Neural cell (in vitro differentiated cells): ENCODE results near the gene AREG. TPM values are rescaled to one million over a fixed set of nuclear protein-coding genes. Genes with fewer than 3 reads are reported as not detected.

Source experiments
- H2AFZ ChIP-seq: fragments of 200-600, 300-800 bp; sonication (generic), shearing (Covaris generic); 2 replicates; pipeline ENCODE4 v1.6.0; 2014; ENCODE audit warnings: low read depth, mild to moderate bottlenecking, antibody characterized with exemption, low read length, moderate library complexity
- H3F3A ChIP-seq: fragments of 200-600 bp; shearing (Covaris generic); 2 replicates; pipeline ENCODE4 v1.6.1; 2016; ENCODE audit warnings: mild to moderate bottlenecking, moderate library complexity, mixed read lengths, antibody characterized with exemption, low read length; ENCODE audit not compliant: insufficient read depth, poor library complexity, severe bottlenecking
- H3K27ac ChIP-seq: fragments of 200-600, 300-800 bp; sonication (generic), shearing (Covaris generic); 2 replicates; pipeline ENCODE4 v1.5.1; 2014; ENCODE audit warnings: mild to moderate bottlenecking, low read length, moderate library complexity
- H3K27me3 ChIP-seq: fragments of 300-800, 200-600 bp; sonication (generic), shearing (Covaris generic); 2 replicates; pipeline ENCODE4 v1.6.0; 2014; ENCODE audit warnings: mild to moderate bottlenecking, low read depth, low read length, moderate library complexity; ENCODE audit not compliant: insufficient read depth
- H3K36me3 ChIP-seq: fragments of 300-800, 200-600 bp; sonication (generic), shearing (Covaris generic); 2 replicates; pipeline ENCODE4 v1.5.1; 2014; ENCODE audit warnings: mild to moderate bottlenecking, antibody characterized with exemption, low read length, moderate library complexity; ENCODE audit not compliant: insufficient read depth
- H3K4me2 ChIP-seq: fragments of 300-800, 200-600 bp; sonication (generic), shearing (Covaris generic); 2 replicates; pipeline ENCODE4 v1.6.0; 2014; ENCODE audit warnings: mild to moderate bottlenecking, low read length
- H3K4me3 ChIP-seq: fragments of 300-800, 200-600 bp; sonication (generic), shearing (Covaris generic); 2 replicates; pipeline ENCODE4 v1.5.1; 2014; ENCODE audit warnings: mild to moderate bottlenecking, low read length, moderate library complexity
- H3K79me2 ChIP-seq: fragments of 200-600 bp; shearing (Covaris generic); replicated peaks from 2 replicates; pipeline ENCODE4 v1.6.0; 2014; ENCODE audit warnings: mild to moderate bottlenecking, low read length, moderate library complexity; ENCODE audit not compliant: insufficient read depth
- H3K9ac ChIP-seq: fragments of 300-800, 200-600 bp; sonication (generic), shearing (Covaris generic); 2 replicates; pipeline ENCODE4 v1.6.1; 2016; ENCODE audit warnings: mild to moderate bottlenecking, low read length, mixed read lengths
- H3K9me2 ChIP-seq: fragments of 200-600 bp; shearing (Covaris generic); 2 replicates; pipeline ENCODE4 v1.6.1; 2016; ENCODE audit warnings: mild to moderate bottlenecking, low read length, mixed read lengths; ENCODE audit not compliant: insufficient read depth
- H3K9me3 ChIP-seq: fragments of 200-600, 300-800 bp; sonication (generic), shearing (Covaris generic); 2 replicates; pipeline ENCODE4 v1.6.1; 2016; ENCODE audit warnings: mild to moderate bottlenecking, mixed run types, low read length, moderate library complexity, mixed read lengths
- H4K20me1 ChIP-seq: fragments of 200-600 bp; shearing (Covaris generic); 2 replicates; pipeline ENCODE4 v1.6.1; 2016; ENCODE audit warnings: mild to moderate bottlenecking, mixed run types; ENCODE audit not compliant: insufficient read depth
- CTCF ChIP-seq: fragments of 450-650 bp; IDR thresholded peaks from 2 replicates; pipeline ENCODE4 v1.5.1; 2014; ENCODE audit warnings: antibody characterized with exemption, mild to moderate bottlenecking, moderate library complexity; ENCODE audit not compliant: poor library complexity, severe bottlenecking
- EP300 ChIP-seq: fragments of 450-650 bp; conservative IDR thresholded peaks from 2 replicates; pipeline ENCODE4 v1.6.1; 2014; ENCODE audit warnings: antibody characterized with exemption, mild to moderate bottlenecking, moderate library complexity; ENCODE audit not compliant: poor library complexity, severe bottlenecking
- EZH2 ChIP-seq: fragments of 200-600, 300-800 bp; shearing (Covaris generic), sonication (generic); IDR thresholded peaks from 2 replicates; pipeline ENCODE4 v1.6.1; 2014; ENCODE audit warnings: antibody characterized with exemption, low read length, borderline replicate concordance, mild to moderate bottlenecking; ENCODE audit not compliant: insufficient read depth, poor library complexity, severe bottlenecking
- MXI1 ChIP-seq: fragments of 450-650 bp; conservative IDR thresholded peaks from 2 replicates; pipeline ENCODE4 v1.6.1; 2014; ENCODE audit warnings: antibody characterized with exemption, mild to moderate bottlenecking; ENCODE audit not compliant: poor library complexity, severe bottlenecking
- POLR2AphosphoS5 ChIP-seq: IDR thresholded peaks from 2 replicates; pipeline ENCODE4 v1.6.1; 2012
- RAD21 ChIP-seq: fragments of 450-650 bp; conservative IDR thresholded peaks from 2 replicates; pipeline ENCODE4 v1.6.1; 2014; ENCODE audit warnings: antibody characterized with exemption, mild to moderate bottlenecking, moderate library complexity
- REST ChIP-seq: IDR thresholded peaks from 2 replicates; pipeline ENCODE4 v1.6.1; 2012; ENCODE audit warnings: borderline replicate concordance
- SMC3 ChIP-seq: fragments of 450-650 bp; conservative IDR thresholded peaks from 2 replicates; pipeline ENCODE4 v1.6.1; 2014; ENCODE audit warnings: antibody characterized with exemption, mild to moderate bottlenecking, moderate library complexity; ENCODE audit not compliant: poor library complexity
- TAF1 ChIP-seq: IDR thresholded peaks from 2 replicates; pipeline ENCODE4 v1.6.1; 2012; ENCODE audit warnings: low read depth
- polyA plus RNA-seq: library from polyadenylated mRNA; depleted of rRNA; stranded (reverse); fragments of >200 nt; gene quantifications from 2 replicates; pipeline ENCODE4 v1.2.3, GENCODE V29; 2014

AREG gene
- polyA plus RNA-seq, 1 donor from 2014 or later, result not detected

- TF ChIP-seq CTCF (no peak), REST (no peak), EZH2 (no peak)
- Histone ChIP-seq H2AFZ (no peak overlapping the region), H3K9ac (no peak overlapping the region), H3K4me2 (no peak overlapping the region), H3K27me3 (peaks cover 26% of the 10 kb centered on the region), H3K9me2 (no peaks in the 10 kb centered on the region), H3K36me3 (no peaks in the 10 kb centered on the region), H3K79me2 (no peaks in the 10 kb centered on the region), H3K9me3 (no peaks in the 10 kb centered on the region), H3K27ac (no peak overlapping the region), H3K4me3 (no peak overlapping the region), H3F3A (no peaks in the 10 kb centered on the region), H4K20me1 (no peaks in the 10 kb centered on the region)
Measured at GRCh38 chr4:74441744-74442143, 3.2 kb upstream of the AREG start.

- H3K27me3 ChIP-seq, result peaks cover 33% of the 10 kb centered on the region
- no peak overlapping the region for H3K27ac ChIP-seq
- H3K79me2 ChIP-seq, result no peaks in the 10 kb centered on the region
- H3F3A ChIP-seq, result no peaks in the 10 kb centered on the region
- no peak overlapping the region for H3K4me2 ChIP-seq
- no peaks in the 10 kb centered on the region for H4K20me1 ChIP-seq
- TF ChIP-seq RAD21 (no peak), REST (no peak), POLR2AphosphoS5 (no peak), SMC3 (no peak), EZH2 (no peak), MXI1 (no peak), EP300 (no peak), CTCF (no peak), TAF1 (no peak)
- H3K36me3 ChIP-seq, result no peaks in the 10 kb centered on the region
- H3K9ac ChIP-seq, result no peak overlapping the region
- H3K4me3 ChIP-seq, result no peak overlapping the region
- H3K9me2 ChIP-seq, result no peaks in the 10 kb centered on the region
- H2AFZ ChIP-seq, result no peak overlapping the region
- no peaks in the 10 kb centered on the region for H3K9me3 ChIP-seq
Measured at GRCh38 chr4:74446193-74446868, 1.4 kb downstream of the AREG start.
